BLaER1 (cell line): Measurements from ENCODE around the gene SRSF4.

Experiments used
- H3K27ac ChIP-seq: shearing (Covaris generic); formaldehyde crosslinking; 2 replicates; pipeline ENCODE4 v1.8.1; 2022
- H3K27me3 ChIP-seq: shearing (Covaris generic); formaldehyde crosslinking; 2 replicates; pipeline ENCODE4 v1.8.1; 2022
- H3K36me3 ChIP-seq: shearing (Covaris generic); formaldehyde crosslinking; 2 replicates; pipeline ENCODE4 v1.8.1; 2022
- H3K4me1 ChIP-seq: shearing (Covaris generic); formaldehyde crosslinking; 2 replicates; pipeline ENCODE4 v1.8.1; 2022
- H3K4me2 ChIP-seq: shearing (Covaris generic); formaldehyde crosslinking; 2 replicates; pipeline ENCODE4 v1.8.1; 2022
- H3K4me3 ChIP-seq: shearing (Covaris generic); formaldehyde crosslinking; 2 replicates; pipeline ENCODE4 v1.8.1; 2022
- H3K9ac ChIP-seq: shearing (Covaris generic); formaldehyde crosslinking; 2 replicates; pipeline ENCODE4 v1.8.1; 2022
- H3K9me3 ChIP-seq: shearing (Covaris generic); formaldehyde crosslinking; 2 replicates; pipeline ENCODE4 v1.8.1; 2022
- H4K20me1 ChIP-seq: shearing (Covaris generic); formaldehyde crosslinking; 2 replicates; pipeline ENCODE4 v1.8.1; 2022
- Cebpa-rat ChIP-seq: shearing (Covaris generic); IDR thresholded peaks from 2 replicates; pipeline ENCODE4 v1.8.1; 2022

SRSF4 gene

GRCh38 chr1:29105822-29106221, 75.9 kb downstream of the SRSF4 start:
- Histone ChIP-seq H3K4me2 (no peak overlapping the region), H3K9ac (no peak overlapping the region), H3K9me3 (no peaks in the 10 kb centered on the region), H3K27ac (no peak overlapping the region), H4K20me1 (no peaks in the 10 kb centered on the region), H3K36me3 (peaks cover 70% of the 10 kb centered on the region), H3K4me1 (no peaks in the 10 kb centered on the region), H3K4me3 (no peak overlapping the region), H3K27me3 (no peaks in the 10 kb centered on the region)
- TF ChIP-seq Cebpa-rat, result no peak

- peaks cover 75% of the 10 kb centered on the region for H3K36me3 ChIP-seq
- H3K4me3 ChIP-seq, result no peak overlapping the region
- no peak overlapping the region for H3K4me2 ChIP-seq
- no peaks in the 10 kb centered on the region for H4K20me1 ChIP-seq
- no peaks in the 10 kb centered on the region for H3K27me3 ChIP-seq
- no peak overlapping the region for H3K9ac ChIP-seq
- no peak for TF ChIP-seq Cebpa-rat
- no peaks in the 10 kb centered on the region for H3K9me3 ChIP-seq
- H3K27ac ChIP-seq, result no peak overlapping the region
- H3K4me1 ChIP-seq, result no peaks in the 10 kb centered on the region
Measured at GRCh38 chr1:29100487-29100886, 81.2 kb downstream of the SRSF4 start.

GRCh38 chr1:29099286-29099685, 82.4 kb downstream of the SRSF4 start:
- Histone ChIP-seq H3K4me1 (no peaks in the 10 kb centered on the region), H3K27ac (no peak overlapping the region), H3K27me3 (no peaks in the 10 kb centered on the region), H3K9me3 (no peaks in the 10 kb centered on the region), H3K4me3 (no peak overlapping the region), H3K36me3 (peaks cover 75% of the 10 kb centered on the region), H3K4me2 (no peak overlapping the region), H4K20me1 (no peaks in the 10 kb centered on the region), H3K9ac (no peak overlapping the region)
- TF ChIP-seq Cebpa-rat, result no peak
